Tibial nerve (tissue), 3 donors: ENCODE results near the gene DNAJC21.

Experiments
- POLR2A ChIP-seq, 2 donors: fragments of 450-650 bp; IDR thresholded peaks; one replicate each; pipeline ENCODE4 v1.6.1; 2017; ENCODE audit warnings: antibody characterized with exemption in 2 of 2, mild to moderate bottlenecking in 2 of 2, moderate library complexity in 2 of 2
- TF ChIP-seq, protein P1 (sequence below), 5 experiments: fragments of 200-600 bp in 3 of 5; fragments of 450-650 bp in 2 of 5; sonication (generic) in 3 of 5; IDR thresholded peaks; one replicate each; pipeline ENCODE4 v1.5.1; 2016 to 2019; ENCODE audit warnings: antibody characterized with exemption in 5 of 5, mild to moderate bottlenecking in 3 of 5, moderate library complexity in 2 of 5

DNA sequence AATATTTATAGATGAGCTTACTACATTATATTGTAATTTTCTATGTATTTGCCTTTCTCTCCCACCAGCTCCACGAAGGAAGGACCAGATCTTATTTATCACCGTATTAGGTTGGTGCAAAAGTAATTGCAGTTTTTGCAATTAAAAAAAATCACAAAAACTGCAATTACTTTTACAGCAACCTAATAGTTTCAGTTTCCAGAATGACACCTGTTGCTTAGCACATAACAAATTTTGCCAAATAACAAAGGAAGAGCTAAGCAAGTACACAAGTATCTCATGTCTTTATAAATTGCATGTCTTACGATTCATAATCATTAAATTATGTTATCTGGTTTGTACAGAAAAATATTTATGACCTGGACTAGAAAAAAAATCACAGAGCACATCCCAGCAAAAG lies 72.5 kb downstream of the DNAJC21 start:
- TF ChIP-seq, protein P1, sequence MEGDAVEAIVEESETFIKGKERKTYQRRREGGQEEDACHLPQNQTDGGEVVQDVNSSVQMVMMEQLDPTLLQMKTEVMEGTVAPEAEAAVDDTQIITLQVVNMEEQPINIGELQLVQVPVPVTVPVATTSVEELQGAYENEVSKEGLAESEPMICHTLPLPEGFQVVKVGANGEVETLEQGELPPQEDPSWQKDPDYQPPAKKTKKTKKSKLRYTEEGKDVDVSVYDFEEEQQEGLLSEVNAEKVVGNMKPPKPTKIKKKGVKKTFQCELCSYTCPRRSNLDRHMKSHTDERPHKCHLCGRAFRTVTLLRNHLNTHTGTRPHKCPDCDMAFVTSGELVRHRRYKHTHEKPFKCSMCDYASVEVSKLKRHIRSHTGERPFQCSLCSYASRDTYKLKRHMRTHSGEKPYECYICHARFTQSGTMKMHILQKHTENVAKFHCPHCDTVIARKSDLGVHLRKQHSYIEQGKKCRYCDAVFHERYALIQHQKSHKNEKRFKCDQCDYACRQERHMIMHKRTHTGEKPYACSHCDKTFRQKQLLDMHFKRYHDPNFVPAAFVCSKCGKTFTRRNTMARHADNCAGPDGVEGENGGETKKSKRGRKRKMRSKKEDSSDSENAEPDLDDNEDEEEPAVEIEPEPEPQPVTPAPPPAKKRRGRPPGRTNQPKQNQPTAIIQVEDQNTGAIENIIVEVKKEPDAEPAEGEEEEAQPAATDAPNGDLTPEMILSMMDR (IDR thresholded peaks at IDR 0.05) = no peak
- TF ChIP-seq POLR2A (IDR thresholded peaks at IDR 0.05) = no peak
